Activated naive CD4-positive, alpha-beta T cell treated with anti-CD3 and anti-CD28 coated beads, Interleukin-2, amount 50 U/mL, for 24 hours (primary cell): ENCODE data around the gene TMEM150A.

Experiments
- H3K27ac Mint-ChIP-seq: one replicate; pipeline ENCODE4 v1.8.0; 2021; ENCODE audit warnings: mild to moderate bottlenecking, mixed read lengths
- H3K27me3 Mint-ChIP-seq: one replicate; pipeline ENCODE4 v1.8.0; 2021; ENCODE audit warnings: mixed read lengths
- H3K36me3 Mint-ChIP-seq: one replicate; pipeline ENCODE4 v1.8.0; 2021; ENCODE audit warnings: mixed read lengths
- H3K4me1 Mint-ChIP-seq: one replicate; pipeline ENCODE4 v1.8.0; 2021; ENCODE audit warnings: mixed read lengths
- H3K4me3 Mint-ChIP-seq: one replicate; pipeline ENCODE4 v1.8.0; 2021; ENCODE audit warnings: mild to moderate bottlenecking, mixed read lengths
- H3K9me3 Mint-ChIP-seq: one replicate; pipeline ENCODE4 v1.8.0; 2021; ENCODE audit warnings: mixed read lengths

Gene TMEM150A, protein sequence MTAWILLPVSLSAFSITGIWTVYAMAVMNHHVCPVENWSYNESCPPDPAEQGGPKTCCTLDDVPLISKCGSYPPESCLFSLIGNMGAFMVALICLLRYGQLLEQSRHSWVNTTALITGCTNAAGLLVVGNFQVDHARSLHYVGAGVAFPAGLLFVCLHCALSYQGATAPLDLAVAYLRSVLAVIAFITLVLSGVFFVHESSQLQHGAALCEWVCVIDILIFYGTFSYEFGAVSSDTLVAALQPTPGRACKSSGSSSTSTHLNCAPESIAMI

DNA sequence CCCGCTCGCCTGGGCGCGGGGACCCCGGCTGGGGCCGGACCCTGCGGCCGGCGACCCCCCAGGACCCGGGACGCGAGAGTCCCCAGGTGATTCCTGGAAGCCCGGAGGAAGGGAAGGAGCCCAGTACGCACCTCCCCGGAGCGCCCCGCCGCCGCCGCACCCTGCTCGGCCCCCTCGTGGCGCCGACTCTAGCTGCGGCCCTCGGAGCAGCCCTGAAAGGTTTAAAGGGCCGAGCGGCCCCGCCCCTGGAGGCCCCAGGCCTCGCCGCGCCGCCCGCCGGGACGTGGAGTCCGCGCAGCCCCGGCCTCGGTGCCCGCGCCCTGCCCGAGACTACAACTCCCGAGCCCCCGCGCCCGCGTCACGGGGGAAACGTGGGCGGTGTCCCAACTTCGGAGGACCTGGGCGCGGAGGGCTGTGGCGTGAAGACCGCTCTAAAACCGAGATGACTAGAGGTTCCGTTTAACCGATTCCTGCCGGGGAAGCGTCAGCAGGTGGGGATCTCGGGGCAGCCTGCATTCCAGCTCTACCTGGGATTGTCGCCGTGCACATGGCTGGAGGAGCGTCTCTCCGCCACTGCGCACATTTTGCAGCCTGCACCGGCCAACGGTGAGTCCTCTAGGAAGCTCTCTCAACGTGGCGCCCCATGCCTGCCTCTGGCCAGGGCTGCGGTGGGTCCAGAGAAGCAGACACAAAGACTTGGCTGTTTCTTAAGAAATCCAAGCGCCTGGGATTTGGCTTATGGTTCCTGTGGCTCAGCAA lies at the start of gene TMEM150A:
TMEM150A (minus strand) TSS at position 223 of the 759 bp plus-strand sequence. CDS start 750 bp downstream, outside the sequence.
- Mint-ChIP-seq H3K27ac (peak within 1 kb of the TSS; percentile 87), H3K27me3 (no peaks in the 10 kb centered on the region), H3K4me1 (peaks cover 38% of the 10 kb centered on the region), H3K36me3 (no peaks in the 10 kb centered on the region), H3K4me3 (peak within 1 kb of the TSS; percentile 88), H3K9me3 (no peaks in the 10 kb centered on the region)

DNA sequence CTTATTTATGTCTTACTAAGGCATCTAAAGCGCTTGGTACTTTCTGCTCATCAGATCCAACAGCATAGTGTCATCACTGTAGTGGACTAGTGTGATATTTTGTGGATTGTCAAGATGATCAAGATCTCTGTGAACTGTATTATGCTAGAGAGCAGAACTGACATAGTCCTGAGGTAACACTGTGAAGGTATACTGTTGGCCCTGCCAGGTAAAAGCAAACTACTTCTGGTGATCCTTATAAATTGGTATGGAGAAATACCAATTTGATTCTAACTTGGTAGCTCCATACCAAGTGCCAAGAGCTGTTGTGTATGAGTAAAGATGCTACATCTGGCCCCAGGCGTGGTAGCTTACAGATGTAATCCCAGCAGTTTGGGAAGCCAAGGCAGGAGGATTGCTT lies 49.6 kb upstream of the TMEM150A start:
- Mint-ChIP-seq H3K4me1 (no peaks in the 10 kb centered on the region), H3K27ac (no peak overlapping the region), H3K4me3 (no peak overlapping the region), H3K36me3 (peaks cover 21% of the 10 kb centered on the region), H3K27me3 (no peaks in the 10 kb centered on the region), H3K9me3 (no peaks in the 10 kb centered on the region)

DNA sequence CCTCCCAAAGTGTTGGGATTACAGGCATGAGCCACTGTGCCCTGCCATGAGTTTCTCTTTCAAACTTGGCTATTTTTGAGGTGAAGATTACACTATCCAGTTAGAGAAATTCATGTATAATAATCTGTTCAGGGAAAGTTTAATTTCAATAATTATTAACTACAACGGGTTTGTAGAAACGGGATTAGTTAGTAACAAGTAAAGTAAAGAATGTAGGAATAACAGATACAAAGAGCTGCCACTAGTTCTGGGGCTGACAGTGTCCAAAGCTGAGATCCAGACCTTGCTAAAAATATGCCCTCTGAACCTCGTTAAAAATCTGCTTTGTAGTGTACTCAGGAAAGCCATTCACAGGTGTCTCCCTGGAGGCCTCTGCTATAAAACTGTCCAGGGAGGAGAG lies 48.6 kb upstream of the TMEM150A start:
- Mint-ChIP-seq H3K4me1 (no peaks in the 10 kb centered on the region), H3K4me3 (no peak overlapping the region), H3K27ac (peak overlapping the region; percentile 72), H3K36me3 (peaks cover 21% of the 10 kb centered on the region), H3K27me3 (no peaks in the 10 kb centered on the region), H3K9me3 (no peaks in the 10 kb centered on the region)

DNA sequence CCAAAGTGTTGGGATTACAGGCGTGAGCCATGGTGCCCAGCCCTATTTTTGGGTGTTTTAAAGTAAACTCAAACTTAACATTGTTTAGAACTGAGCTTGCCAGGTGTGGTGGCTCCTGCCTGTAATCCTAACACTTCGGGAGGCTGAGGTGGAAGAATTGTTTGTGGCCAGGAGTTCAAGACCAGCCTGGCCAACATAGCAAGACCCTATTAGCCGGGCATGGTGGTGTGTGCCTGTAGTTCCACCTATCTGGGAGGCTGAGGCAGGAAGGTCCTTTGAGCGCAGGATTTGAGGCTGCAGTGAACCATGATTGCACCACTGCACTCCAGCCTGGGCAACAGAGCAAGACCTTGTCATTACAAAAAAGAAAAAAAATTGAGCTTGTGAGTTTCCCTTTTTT lies 48.0 kb upstream of the TMEM150A start:
- H3K27ac Mint-ChIP-seq = no peak overlapping the region
- no peaks in the 10 kb centered on the region for H3K27me3 Mint-ChIP-seq
- H3K4me1 Mint-ChIP-seq = no peaks in the 10 kb centered on the region
- H3K9me3 Mint-ChIP-seq = no peaks in the 10 kb centered on the region
- peaks cover 21% of the 10 kb centered on the region for H3K36me3 Mint-ChIP-seq
- H3K4me3 Mint-ChIP-seq = no peak overlapping the region

DNA sequence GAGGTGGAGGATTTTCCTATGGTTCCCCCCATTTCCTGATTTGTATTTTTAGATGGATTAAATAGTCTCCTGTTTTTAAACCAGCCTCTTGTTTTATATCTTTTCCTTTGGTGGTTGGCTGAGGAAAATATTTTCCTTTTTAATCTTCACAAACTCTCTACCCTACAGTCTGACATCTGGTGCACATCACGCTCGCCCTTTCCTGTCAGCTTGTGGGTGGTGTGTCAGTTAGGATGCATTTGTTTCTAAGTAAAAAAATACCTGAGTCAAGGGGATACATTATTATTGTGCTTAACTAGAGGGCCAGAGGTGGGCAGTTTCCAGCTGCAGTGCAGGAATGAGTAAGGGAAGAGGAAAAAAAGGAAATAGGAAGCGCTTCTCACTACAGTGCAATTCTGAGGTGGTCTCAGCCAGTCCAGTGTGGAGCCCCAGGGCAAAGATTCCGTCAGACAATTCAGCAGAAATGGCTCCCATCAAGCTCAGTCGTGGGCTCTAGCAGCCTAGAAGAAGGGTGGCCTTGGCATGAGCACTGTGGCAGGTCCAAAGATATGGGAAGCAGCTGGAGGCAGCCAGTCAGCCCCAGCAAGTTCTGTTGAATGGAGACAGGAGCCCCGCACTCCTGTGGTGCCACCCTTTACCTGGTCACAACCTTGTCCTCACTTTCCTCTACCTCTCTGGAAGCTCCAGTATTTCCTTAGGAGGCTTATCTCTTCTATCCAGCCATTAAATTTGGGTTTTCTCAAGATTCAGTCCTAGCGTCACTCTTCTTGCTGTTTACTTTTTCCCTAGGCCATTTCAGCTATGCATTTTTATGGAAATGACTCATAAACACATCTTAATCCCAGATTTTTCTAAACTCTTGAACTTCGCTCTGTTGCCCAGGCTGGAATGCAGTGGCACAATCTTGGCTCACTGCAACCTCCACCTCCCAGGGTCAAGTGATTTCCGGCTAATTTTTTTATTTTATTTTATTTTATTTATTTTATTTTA lies 47.0 kb upstream of the TMEM150A start:
- peaks cover 21% of the 10 kb centered on the region for H3K36me3 Mint-ChIP-seq
- no peaks in the 10 kb centered on the region for H3K4me1 Mint-ChIP-seq
- no peaks in the 10 kb centered on the region for H3K9me3 Mint-ChIP-seq
- no peak overlapping the region for H3K4me3 Mint-ChIP-seq
- H3K27ac Mint-ChIP-seq = no peak overlapping the region
- no peaks in the 10 kb centered on the region for H3K27me3 Mint-ChIP-seq

DNA sequence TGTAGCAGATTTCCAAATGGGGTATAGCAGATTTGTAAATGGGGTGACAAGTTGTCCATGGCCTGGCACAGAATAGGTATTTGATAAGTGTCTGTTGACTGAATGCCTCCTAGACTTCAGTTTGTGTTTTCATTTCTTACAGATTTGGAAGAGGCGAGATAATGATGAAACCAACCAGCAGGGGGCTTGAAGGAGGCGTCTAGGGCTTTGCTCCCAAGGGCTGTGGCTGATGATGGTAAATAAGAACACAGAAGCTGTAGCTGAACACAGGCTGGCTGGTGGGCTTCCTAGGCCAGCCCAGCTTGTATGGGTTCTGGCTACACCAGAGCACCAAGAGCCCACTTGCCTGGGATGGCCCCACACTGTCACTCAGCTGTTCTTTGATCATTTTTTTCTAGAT lies 46.1 kb upstream of the TMEM150A start:
- no peaks in the 10 kb centered on the region for H3K27me3 Mint-ChIP-seq
- H3K27ac Mint-ChIP-seq = peak overlapping the region; percentile 14
- no peaks in the 10 kb centered on the region for H3K9me3 Mint-ChIP-seq
- no peaks in the 10 kb centered on the region for H3K4me1 Mint-ChIP-seq
- H3K4me3 Mint-ChIP-seq = no peak overlapping the region
- H3K36me3 Mint-ChIP-seq = peaks cover 17% of the 10 kb centered on the region

DNA sequence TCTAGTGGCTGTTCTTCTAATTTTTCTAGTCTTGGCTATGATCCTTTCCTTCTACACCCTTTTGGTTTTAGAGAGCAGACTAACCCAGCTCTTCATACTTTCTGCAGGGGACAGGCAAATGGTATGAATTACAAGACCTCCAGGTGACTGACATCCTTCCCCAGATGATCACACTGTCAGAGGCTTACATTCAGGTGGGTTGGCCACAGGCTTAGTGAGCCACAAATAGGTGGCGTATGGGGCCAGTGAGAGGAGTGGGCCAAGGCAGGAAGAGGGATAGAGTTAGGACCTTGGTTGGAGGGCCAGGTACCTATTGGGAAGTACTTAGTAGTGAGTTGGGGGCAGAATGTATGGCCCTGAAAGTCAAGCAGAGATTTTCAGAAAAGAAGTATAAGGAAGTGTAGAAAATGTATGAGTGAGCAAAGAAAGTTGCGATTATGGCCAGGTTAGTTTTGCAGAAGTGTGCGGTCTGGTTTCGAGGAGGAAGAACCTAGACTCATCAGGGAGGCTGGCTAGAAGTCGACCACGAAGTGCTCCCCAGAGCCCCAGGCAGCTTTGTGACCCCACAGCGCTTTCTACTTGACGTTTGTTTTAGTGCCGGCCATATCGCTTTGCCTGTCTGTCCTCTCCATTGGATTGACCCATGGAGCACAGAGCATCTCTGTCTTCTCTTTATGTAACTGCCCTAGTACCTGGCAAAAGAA lies 45.5 kb upstream of the TMEM150A start:
- Mint-ChIP-seq H3K36me3 (peaks cover 14% of the 10 kb centered on the region), H3K27ac (peak overlapping the region; percentile 74), H3K4me3 (no peak overlapping the region)

DNA sequence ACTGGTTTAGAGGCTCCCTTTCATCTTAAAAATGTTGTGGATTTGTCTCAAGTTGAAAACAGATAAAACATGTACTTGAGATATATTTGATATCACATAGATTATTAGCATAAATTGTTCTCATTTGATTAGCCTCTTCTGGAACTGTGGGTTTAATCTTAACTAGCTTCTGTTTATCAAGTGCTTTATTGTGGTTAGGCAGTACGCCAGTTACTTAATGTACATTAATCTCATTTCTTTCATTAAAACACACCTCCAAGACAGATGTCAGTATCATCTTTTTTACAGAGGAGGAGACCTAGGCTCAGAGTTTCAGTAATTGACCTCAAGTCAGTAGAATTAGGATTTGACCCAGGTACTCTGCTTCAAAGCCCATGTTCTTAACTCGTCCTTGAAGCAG lies 43.7 kb upstream of the TMEM150A start:
- Mint-ChIP-seq H3K4me3 (no peak overlapping the region), H3K9me3 (no peaks in the 10 kb centered on the region), H3K27ac (no peak overlapping the region), H3K27me3 (no peaks in the 10 kb centered on the region), H3K4me1 (peaks cover 3% of the 10 kb centered on the region), H3K36me3 (peaks cover 16% of the 10 kb centered on the region)

More for the DNA sequence above, 45.5 kb upstream of the TMEM150A start:
- H3K27me3 Mint-ChIP-seq = no peaks in the 10 kb centered on the region
- H3K4me1 Mint-ChIP-seq = no peaks in the 10 kb centered on the region
- H3K9me3 Mint-ChIP-seq = no peaks in the 10 kb centered on the region

DNA sequence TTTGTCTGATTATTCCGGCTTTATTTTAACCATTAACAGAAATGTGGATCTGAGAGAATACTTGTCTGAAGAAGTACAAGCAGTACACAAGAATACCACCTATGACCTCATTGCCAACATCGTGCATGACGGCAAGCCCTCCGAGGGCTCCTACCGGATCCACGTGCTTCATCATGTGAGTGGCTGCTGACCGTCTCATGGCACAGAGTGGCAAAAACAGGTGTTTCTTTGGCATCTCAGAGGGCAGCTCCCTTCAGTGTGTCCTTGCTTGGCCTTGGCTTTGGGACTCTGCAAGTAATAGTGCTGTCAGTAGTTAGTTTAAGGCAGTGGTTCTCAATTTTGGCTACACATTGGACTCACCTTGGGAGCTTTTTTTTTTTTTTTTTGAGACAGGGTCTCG lies 42.4 kb upstream of the TMEM150A start:
- H3K36me3 Mint-ChIP-seq = peaks cover 20% of the 10 kb centered on the region
- peaks cover 3% of the 10 kb centered on the region for H3K4me1 Mint-ChIP-seq
- no peaks in the 10 kb centered on the region for H3K9me3 Mint-ChIP-seq
- H3K4me3 Mint-ChIP-seq = no peak overlapping the region
- no peak overlapping the region for H3K27ac Mint-ChIP-seq
- H3K27me3 Mint-ChIP-seq = no peaks in the 10 kb centered on the region

DNA sequence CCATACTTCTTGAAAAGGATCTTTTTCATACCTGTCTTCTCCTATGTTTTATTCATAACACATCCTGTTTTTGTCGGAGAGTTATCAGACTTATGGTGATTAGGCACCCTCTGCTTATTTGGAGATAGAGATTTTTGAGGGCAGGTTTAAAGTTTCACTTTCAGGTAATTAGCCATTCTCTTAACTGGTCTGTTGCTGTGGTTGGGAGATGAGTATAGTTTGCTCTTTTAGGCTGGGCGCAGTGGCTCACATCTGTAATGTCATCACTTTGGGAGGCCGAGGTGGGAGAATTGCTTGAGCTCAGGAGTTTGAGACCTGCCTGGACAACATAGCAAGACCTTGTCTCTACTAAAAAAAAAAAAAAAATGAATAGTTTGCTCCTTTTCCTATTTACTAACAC lies 40.2 kb upstream of the TMEM150A start:
- Mint-ChIP-seq H3K9me3 (no peaks in the 10 kb centered on the region), H3K4me3 (no peak overlapping the region), H3K27ac (peak overlapping the region; percentile 19), H3K4me1 (peaks cover 3% of the 10 kb centered on the region), H3K36me3 (peaks cover 9% of the 10 kb centered on the region), H3K27me3 (no peaks in the 10 kb centered on the region)

DNA sequence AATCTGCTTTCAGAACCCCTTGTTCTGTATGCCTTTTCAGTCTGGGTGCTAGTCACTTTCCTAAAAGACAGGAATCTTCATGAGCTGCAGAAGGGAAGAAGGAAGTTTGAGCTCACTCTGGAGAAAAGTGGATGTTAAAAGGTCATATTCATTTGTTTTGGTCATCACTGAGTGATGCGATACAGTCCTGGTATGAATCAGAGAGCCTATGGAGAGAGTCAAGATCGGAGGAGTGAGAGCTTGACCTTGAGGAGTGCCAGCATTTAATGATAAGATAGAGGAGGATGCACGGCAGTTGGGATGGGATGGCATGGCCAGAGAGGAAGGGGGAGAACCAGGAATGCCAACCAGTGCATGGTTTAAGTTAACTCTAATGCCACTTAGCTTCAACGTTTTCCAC lies 33.1 kb upstream of the TMEM150A start:
- no peaks in the 10 kb centered on the region for H3K27me3 Mint-ChIP-seq
- H3K36me3 Mint-ChIP-seq = peaks cover 17% of the 10 kb centered on the region

DNA sequence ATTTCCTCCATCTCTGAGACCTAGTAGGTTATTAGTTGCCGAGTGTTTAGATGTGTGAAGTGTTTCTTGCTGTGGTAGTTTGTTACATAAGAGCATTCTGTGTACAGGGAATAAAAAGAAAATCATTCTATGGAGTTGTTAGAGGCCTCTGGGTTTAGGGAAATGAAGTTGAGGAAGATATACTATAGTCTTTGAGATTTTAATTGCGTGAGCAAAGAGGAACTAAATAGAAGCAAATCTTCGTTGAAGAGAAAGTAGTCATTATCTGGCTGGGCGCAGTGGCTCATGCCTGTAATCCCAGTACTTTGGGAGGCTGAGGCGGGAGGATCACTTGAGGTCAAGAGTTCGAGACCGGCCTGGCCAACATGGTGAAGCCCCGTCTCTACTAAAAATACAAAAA lies 32.5 kb upstream of the TMEM150A start:
- Mint-ChIP-seq H3K4me1 (peaks cover 11% of the 10 kb centered on the region), H3K4me3 (no peak overlapping the region), H3K27me3 (no peaks in the 10 kb centered on the region), H3K36me3 (peaks cover 16% of the 10 kb centered on the region), H3K9me3 (no peaks in the 10 kb centered on the region), H3K27ac (no peak overlapping the region)

More for the DNA sequence above, 33.1 kb upstream of the TMEM150A start:
- Mint-ChIP-seq H3K4me1 (peaks cover 11% of the 10 kb centered on the region), H3K4me3 (no peak overlapping the region), H3K9me3 (no peaks in the 10 kb centered on the region), H3K27ac (no peak overlapping the region)

DNA sequence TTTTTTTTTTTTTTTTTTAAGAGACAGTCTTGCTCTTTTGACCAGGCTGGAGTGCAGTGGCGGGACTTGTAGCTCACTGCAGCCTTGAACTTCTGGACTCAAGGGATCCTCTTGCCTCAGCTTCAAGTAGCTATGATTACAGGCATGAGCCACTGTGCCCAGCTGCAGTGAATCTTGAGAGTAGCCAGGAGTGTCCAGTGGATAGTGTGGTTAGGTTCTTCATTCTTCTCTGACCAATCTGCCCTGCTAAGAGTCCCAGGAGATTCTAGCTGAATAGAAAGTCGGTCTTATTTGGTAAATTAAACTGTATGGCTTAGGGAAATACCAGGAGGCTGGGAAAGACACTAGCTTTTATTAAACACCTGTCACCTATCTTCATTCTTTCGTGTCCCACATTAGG lies 28.8 kb upstream of the TMEM150A start:
- Mint-ChIP-seq H3K27ac (no peak overlapping the region), H3K4me1 (peaks cover 17% of the 10 kb centered on the region), H3K36me3 (peaks cover 14% of the 10 kb centered on the region), H3K9me3 (no peaks in the 10 kb centered on the region), H3K4me3 (no peak overlapping the region), H3K27me3 (no peaks in the 10 kb centered on the region)

DNA sequence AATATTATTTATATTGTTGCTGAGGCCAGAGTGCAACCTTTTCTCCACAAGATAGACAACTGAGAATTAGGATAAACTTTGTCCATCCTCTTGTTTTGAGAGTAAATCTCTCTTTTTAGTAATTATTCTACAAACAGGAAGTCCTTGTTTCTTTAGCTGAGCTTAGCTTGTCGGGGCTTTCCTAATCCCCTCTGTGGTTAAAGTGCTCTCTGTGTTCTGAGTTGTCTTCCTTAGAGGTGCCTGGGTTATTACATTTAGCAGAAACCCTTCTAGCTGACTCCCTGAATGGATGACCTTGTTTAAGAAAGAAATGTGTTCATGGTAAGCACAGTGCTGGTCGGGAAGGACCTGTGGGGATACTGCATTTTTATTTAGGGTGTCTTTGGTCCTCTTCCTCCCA lies 26.2 kb upstream of the TMEM150A start:
- Mint-ChIP-seq H3K9me3 (no peaks in the 10 kb centered on the region), H3K36me3 (peaks cover 17% of the 10 kb centered on the region), H3K4me3 (peak overlapping the region; percentile 19), H3K27me3 (no peaks in the 10 kb centered on the region), H3K4me1 (peaks cover 12% of the 10 kb centered on the region), H3K27ac (peak overlapping the region; percentile 46)

DNA sequence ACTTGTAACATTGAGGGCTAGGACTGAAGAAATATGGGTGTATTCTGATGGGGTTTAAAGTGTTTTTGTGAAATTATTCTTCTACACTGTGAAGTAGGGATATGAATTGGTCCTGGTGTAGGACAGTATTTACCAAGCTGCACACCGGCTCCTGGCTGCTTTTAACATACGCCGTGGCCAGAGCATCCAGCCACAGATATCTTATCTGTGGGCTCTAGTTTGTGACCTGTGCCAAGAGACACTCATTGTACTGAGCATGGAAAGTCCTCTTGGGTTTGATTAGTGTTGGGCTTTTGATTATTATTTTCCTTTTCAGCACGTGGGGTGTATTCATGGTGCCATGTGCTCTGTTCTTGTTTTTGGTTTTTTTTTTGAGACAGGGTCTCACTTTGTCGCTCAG lies 21.5 kb upstream of the TMEM150A start:
- H3K36me3 Mint-ChIP-seq = peaks cover 15% of the 10 kb centered on the region
- no peak overlapping the region for H3K27ac Mint-ChIP-seq
- H3K4me3 Mint-ChIP-seq = no peak overlapping the region
- H3K9me3 Mint-ChIP-seq = no peaks in the 10 kb centered on the region
- H3K27me3 Mint-ChIP-seq = no peaks in the 10 kb centered on the region
- H3K4me1 Mint-ChIP-seq = peaks cover 21% of the 10 kb centered on the region
